Measurements from ENCODE around the gene CPVL.

GRCh38 chr7:29041991-29042390, 104.3 kb downstream of the CPVL start:
- TF ChIP-seq, protein P1, sequence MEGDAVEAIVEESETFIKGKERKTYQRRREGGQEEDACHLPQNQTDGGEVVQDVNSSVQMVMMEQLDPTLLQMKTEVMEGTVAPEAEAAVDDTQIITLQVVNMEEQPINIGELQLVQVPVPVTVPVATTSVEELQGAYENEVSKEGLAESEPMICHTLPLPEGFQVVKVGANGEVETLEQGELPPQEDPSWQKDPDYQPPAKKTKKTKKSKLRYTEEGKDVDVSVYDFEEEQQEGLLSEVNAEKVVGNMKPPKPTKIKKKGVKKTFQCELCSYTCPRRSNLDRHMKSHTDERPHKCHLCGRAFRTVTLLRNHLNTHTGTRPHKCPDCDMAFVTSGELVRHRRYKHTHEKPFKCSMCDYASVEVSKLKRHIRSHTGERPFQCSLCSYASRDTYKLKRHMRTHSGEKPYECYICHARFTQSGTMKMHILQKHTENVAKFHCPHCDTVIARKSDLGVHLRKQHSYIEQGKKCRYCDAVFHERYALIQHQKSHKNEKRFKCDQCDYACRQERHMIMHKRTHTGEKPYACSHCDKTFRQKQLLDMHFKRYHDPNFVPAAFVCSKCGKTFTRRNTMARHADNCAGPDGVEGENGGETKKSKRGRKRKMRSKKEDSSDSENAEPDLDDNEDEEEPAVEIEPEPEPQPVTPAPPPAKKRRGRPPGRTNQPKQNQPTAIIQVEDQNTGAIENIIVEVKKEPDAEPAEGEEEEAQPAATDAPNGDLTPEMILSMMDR (conservative IDR thresholded peaks at IDR 0.05; ENCODE audit: low read length), result no peak
- TF ChIP-seq EZH2phosphoT487 (IDR thresholded peaks at IDR 0.05; ENCODE audit: borderline replicate concordance, low read depth, low read length), result no peak
